Pancreas (tissue), 10 donors: Measurements from ENCODE around the gene CDCP1. TPM values are rescaled to one million over a fixed set of nuclear protein-coding genes. Genes with fewer than 3 reads are reported as not detected.

Source experiments
- ATAC-seq, 4 donors: fragments of 200-7000 bp; cut with Tn5 transposase; one replicate each; pipeline versions ENCODE4 v1.8.0 to v1.9.1; 2020; ENCODE audit warnings: mild to moderate bottlenecking in 4 of 4, moderate library complexity in 4 of 4
- DNase-seq, 6 donors: peaks; one replicate each; pipeline ENCODE4 v3.0.0-alpha.2; 2020
- FAIRE-seq: peaks from 2 replicates; lab custom pipeline; 2012; peaks lifted over from hg19 to GRCh38; lab: Jason Lieb, UNC
- H3K27ac ChIP-seq, 4 donors: fragments of 200-600 bp; sonication (generic); 1 replicate in 3 of 4; 2 replicates in 1 of 4; pipeline versions ENCODE4 v1.5.0 to v1.8.0; 2020
- H3K27me3 ChIP-seq, 4 donors: fragments of 200-600 bp; one replicate each; pipeline ENCODE4 v1.8.0; 2021
- H3K36me3 ChIP-seq, 3 donors: fragments of 200-600 bp; sonication (generic) in 1 of 3; one replicate each; pipeline versions ENCODE4 v1.5.0 to v1.8.0; 2020 to 2021
- H3K4me1 ChIP-seq, 3 donors: fragments of 200-600 bp; one replicate each; pipeline ENCODE4 v1.8.0; 2021
- H3K4me3 ChIP-seq, 4 donors: fragments of 200-600 bp; sonication (generic) in 2 of 4; one replicate each; pipeline versions ENCODE4 v1.5.0 to v1.8.0; 2020 to 2021
- H3K9me3 ChIP-seq, 4 donors: fragments of 200-600 bp; one replicate each; pipeline ENCODE4 v1.8.0; 2021
- CTCF ChIP-seq, 4 donors: fragments of 200-600 bp; sonication (generic) in 3 of 4; IDR thresholded peaks; one replicate each; pipeline versions ENCODE4 v1.5.0 to v1.8.0; 2021; ENCODE audit warnings: antibody characterized with exemption in 4 of 4
- WGBS, 2 donors: extraction: QIAGEN DNeasy Blood & Tissue Kit; methylation state at CpG; one replicate each; pipeline ENCODE4 v1.1.7; 2013; 5-methylcytosine and 5-hydroxymethylcytosine counted together
- intact Hi-C, 3 donors: fragments of 100-400 bp; cut with DNase I; formaldehyde crosslinking; loops; one replicate each; pipeline versions ENCODE4 v1.11.1 to v1.14.2; 2022
- polyA plus RNA-seq, 2 donors: library from polyadenylated mRNA; stranded (reverse); fragments of 200-250 nt; gene quantifications; one replicate each; pipeline ENCODE4 v1.2.3, GENCODE V29; 2013
- total RNA-seq, 6 donors: library from RNA; stranded (reverse); fragmentation: NEBNext Ultra II Directional in 4 of 6; extraction: Animal tissue kit (Norgen Biotek cat#: 25700) in 4 of 6; gene quantifications; one replicate each; pipeline versions ENCODE4 v1.2.1 to v1.2.4, GENCODE V29; 2021 to 2023
- donor health status: healthy with polysubstance abuse.
- donor health status: DM: no; HTN: no; CAD: no; lungs with moderate emphysema.
- donor health status: DM: no; HTN: no; CAD: no.
- donor health status: control.
- donor health status: control.
- donor health status: Bipolar disorder and iron deficiency.
- donor health status: DM: yes; HTN: yes; CAD: no.
- donor health status: DM: no; HTN: no; CAD: no.
- donor health status: DM: no; HTN: no; CAD: no.
- donor health status: DM: yes; HTN: yes; CAD: no.

Gene CDCP1
- total and polyA plus RNA-seq, 8 donors: 3.4 to 22.2 (median 9.2) TPM

- H3K36me3 ChIP-seq: no peaks in the 10 kb centered on the region
- FAIRE-seq: no peak
- no peaks in the 10 kb centered on the region for H3K9me3 ChIP-seq
- intact Hi-C loops: no loop called here
- DNase-seq: no peak
- no peak for TF ChIP-seq CTCF (IDR thresholded peaks at IDR 0.05)
- WGBS, 2 donors: 53 to 54% methylated on average over 6 of the region's 6 CpGs
- H3K27ac ChIP-seq: no peak overlapping the region
- no peaks in the 10 kb centered on the region for H3K27me3 ChIP-seq
- no peak overlapping the region for H3K4me3 ChIP-seq
- no peak for ATAC-seq
- peaks cover 0 to 15% (median 14%) of the 10 kb centered on the region in 3 donors for H3K4me1 ChIP-seq
These were observed 17.3 kb upstream of the CDCP1 start for GRCh38 chr3:45163481-45163880.

- Histone ChIP-seq H3K27me3 (no peaks in the 10 kb centered on the region), H3K4me3 (no peak overlapping the region), H3K36me3 (no peaks in the 10 kb centered on the region), H3K27ac (no peak overlapping the region), H3K4me1 (no peaks in the 10 kb centered on the region), H3K9me3 (no peaks in the 10 kb centered on the region)
- no peak for ATAC-seq
- intact Hi-C loops: no loop called here
- no peak for TF ChIP-seq CTCF (IDR thresholded peaks at IDR 0.05)
- 78 to 83% methylated on average over 6 of the region's 6 CpGs for WGBS, 2 donors
- DNase-seq: no peak
- no peak for FAIRE-seq
These were observed 8.5 kb upstream of the CDCP1 start for GRCh38 chr3:45154641-45155147.

GRCh38 chr3:45153658-45154437 is 7.7 kb upstream of the CDCP1 start:
- Histone ChIP-seq H3K4me3 (no peak overlapping the region), H3K4me1 (no peaks in the 10 kb centered on the region), H3K27ac (no peak overlapping the region), H3K36me3 (no peaks in the 10 kb centered on the region), H3K9me3 (no peaks in the 10 kb centered on the region), H3K27me3 (no peaks in the 10 kb centered on the region)
- 49 to 51% methylated on average over 5 of the region's 5 CpGs for WGBS, 2 donors
- DNase-seq: no peak
- FAIRE-seq: no peak
- intact Hi-C loops: no loop called here
- no peak for ATAC-seq
- no peak for TF ChIP-seq CTCF (IDR thresholded peaks at IDR 0.05)

GRCh38 chr3:45152307-45152706 is 6.1 kb upstream of the CDCP1 start:
- no peaks in the 10 kb centered on the region for H3K9me3 ChIP-seq
- intact Hi-C loops: no loop called here
- FAIRE-seq: no peak
- H3K36me3 ChIP-seq: no peaks in the 10 kb centered on the region
- ATAC-seq: no peak
- H3K4me1 ChIP-seq: no peaks in the 10 kb centered on the region
- WGBS, 2 donors: 87 to 89% methylated on average over 1 of the region's 1 CpG
- H3K4me3 ChIP-seq: no peak overlapping the region
- no peak overlapping the region for H3K27ac ChIP-seq
- H3K27me3 ChIP-seq: no peaks in the 10 kb centered on the region
- no peak for DNase-seq
- no peak for TF ChIP-seq CTCF (IDR thresholded peaks at IDR 0.05)

- DNase-seq (no peak), FAIRE-seq (no peak), ATAC-seq (no peak)
- no peaks in the 10 kb centered on the region for H3K4me1 ChIP-seq
- H3K27ac ChIP-seq: no peak overlapping the region
- no peak for TF ChIP-seq CTCF (IDR thresholded peaks at IDR 0.05)
- no peaks in the 10 kb centered on the region for H3K27me3 ChIP-seq
- no peak overlapping the region for H3K4me3 ChIP-seq
- H3K9me3 ChIP-seq: no peaks in the 10 kb centered on the region
- H3K36me3 ChIP-seq: no peaks in the 10 kb centered on the region
- intact Hi-C loops: no loop called here
- 63% methylated on average over 2 of the region's 2 CpGs for WGBS, 2 donors
These were observed 4.9 kb upstream of the CDCP1 start for GRCh38 chr3:45151100-45151499.
